Endothelial cell of umbilical vein (primary cell): ENCODE measurements around the gene TRPM1. TPM values are rescaled to one million over a fixed set of nuclear protein-coding genes. Genes with fewer than 3 reads are reported as not detected.

Experiments used
- BruUV-seq: library from RNA; stranded (reverse); fragments of 400-500 nt; replicated peaks from 2 replicates; lab custom pipeline; 2021; lab: Mats Ljungman, UMichigan
- CTCF ChIA-PET: fragments of 300-600, 350-600 bp; sonication (Branson Sonifier 250); formaldehyde crosslinking; loops from one replicate; lab custom pipeline; 2021; ENCODE audit warnings: antibody characterized with exemption, inconsistent platforms; lab: Charles Lee
- POLR2A ChIA-PET: fragments of 300-600, 350-600 bp; sonication (Branson Sonifier 250); formaldehyde crosslinking; loops from one replicate; lab custom pipeline; 2021; ENCODE audit warnings: antibody characterized with exemption, inconsistent platforms; lab: Charles Lee
- DNase-seq: peaks from one replicate; pipeline ENCODE4 v3.0.0-alpha.2; 2011; ENCODE audit warnings: low read depth, low spot score
- FAIRE-seq: peaks from 2 replicates; lab custom pipeline; 2011; peaks lifted over from hg19 to GRCh38; lab: Jason Lieb, UNC
- H2AFZ ChIP-seq: 2 replicates; pipeline ENCODE4 v1.6.0; 2012; ENCODE audit warnings: low read depth, low read length, control low read depth, inconsistent platforms
- H3K27ac ChIP-seq: 2 replicates; pipeline ENCODE4 v1.5.1; 2011; ENCODE audit warnings: low read depth, mild to moderate bottlenecking, control low read depth, low read length, moderate library complexity; ENCODE audit not compliant: insufficient read depth
- H3K27me3 ChIP-seq, 2 experiments: 2 replicates each; pipeline versions ENCODE4 v1.6.0 to v1.6.1; 2011; ENCODE audit warnings: low read length in 2 of 2, mixed read lengths in 1 of 2; ENCODE audit not compliant: control insufficient read depth in 2 of 2, insufficient read depth in 2 of 2
- H3K36me3 ChIP-seq, 2 experiments: 2 replicates in 1 of 2; 3 replicates in 1 of 2; pipeline ENCODE4 v1.5.1; 2011; ENCODE audit warnings: low read length in 2 of 2, mild to moderate bottlenecking in 1 of 2, moderate library complexity in 1 of 2; ENCODE audit not compliant: control insufficient read depth in 2 of 2, insufficient read depth in 2 of 2; ENCODE audit errors: extremely low read depth in 1 of 2
- H3K4me1 ChIP-seq: 3 replicates; pipeline ENCODE4 v1.5.1; 2011; ENCODE audit warnings: mild to moderate bottlenecking, low read length; ENCODE audit not compliant: control insufficient read depth, insufficient read depth; ENCODE audit errors: extremely low read depth
- H3K4me2 ChIP-seq: 2 replicates; pipeline ENCODE4 v1.6.1; 2011; ENCODE audit warnings: low read length, control low read depth, mixed read lengths; ENCODE audit not compliant: insufficient read depth
- H3K4me3 ChIP-seq, 3 experiments: fragments of 200-600 bp in 1 of 3; sonication (generic), shearing (Covaris generic) in 1 of 3; replicated peaks in 1 of 3; 2 replicates each; pipeline ENCODE4 v1.5.1; 2011 to 2016; ENCODE audit warnings: control low read depth in 3 of 3, low read length in 3 of 3, mild to moderate bottlenecking in 2 of 3, inconsistent platforms in 1 of 3, low read depth in 1 of 3, moderate library complexity in 1 of 3; ENCODE audit not compliant: insufficient read depth in 1 of 3
- H3K79me2 ChIP-seq: 2 replicates; pipeline ENCODE4 v1.6.0; 2012; ENCODE audit warnings: low read length, inconsistent platforms; ENCODE audit not compliant: control insufficient read depth, insufficient read depth
- H3K9ac ChIP-seq: replicated peaks from 2 replicates; pipeline ENCODE3; 2011; ENCODE audit warnings: low read length, control low read depth; ENCODE audit not compliant: insufficient read depth; ENCODE audit errors: extremely low read depth
- H3K9me1 ChIP-seq: replicated peaks from 3 replicates; pipeline ENCODE4 v1.6.0; 2011; ENCODE audit warnings: mild to moderate bottlenecking, low read length; ENCODE audit not compliant: control insufficient read depth, insufficient read depth; ENCODE audit errors: extremely low read depth
- H3K9me3 ChIP-seq: replicated peaks from 2 replicates; pipeline ENCODE4 v1.5.1; 2012; ENCODE audit warnings: low read length, inconsistent platforms; ENCODE audit not compliant: control insufficient read depth, insufficient read depth
- H4K20me1 ChIP-seq: replicated peaks from 2 replicates; pipeline ENCODE3; 2011; ENCODE audit warnings: mild to moderate bottlenecking, low read length; ENCODE audit not compliant: control insufficient read depth, insufficient read depth; ENCODE audit errors: extremely low read depth
- EZH2 ChIP-seq: IDR thresholded peaks from 2 replicates; pipeline ENCODE4 v1.6.1; 2012; ENCODE audit warnings: borderline replicate concordance, low read depth, mild to moderate bottlenecking, moderate library complexity, low read length, inconsistent platforms; ENCODE audit not compliant: severe bottlenecking
- FOS ChIP-seq: IDR thresholded peaks from 2 replicates; pipeline ENCODE4 v1.6.1; 2011; ENCODE audit warnings: mild to moderate bottlenecking, low read length, moderate library complexity, borderline replicate concordance; ENCODE audit not compliant: insufficient read depth
- GATA2 ChIP-seq: IDR thresholded peaks from 2 replicates; pipeline ENCODE4 v1.7.0; 2011; ENCODE audit warnings: low read depth, mild to moderate bottlenecking, moderate library complexity, mixed read lengths, low read length; ENCODE audit not compliant: insufficient read length, insufficient read depth
- JUN ChIP-seq: IDR thresholded peaks from 2 replicates; pipeline ENCODE4 v1.6.1; 2011; ENCODE audit warnings: borderline replicate concordance, low read depth; ENCODE audit not compliant: insufficient read length, insufficient read depth
- MYC ChIP-seq: IDR thresholded peaks from one replicate; pipeline ENCODE4 v1.6.1; 2011; ENCODE audit warnings: mild to moderate bottlenecking, low read depth, low read length
- POLR2A ChIP-seq: IDR thresholded peaks from 2 replicates; pipeline ENCODE4 v1.6.1; 2012; ENCODE audit warnings: low read depth, mild to moderate bottlenecking, control low read depth, low read length
- POLR2AphosphoS5 ChIP-seq: IDR thresholded peaks from 2 replicates; pipeline ENCODE4 v1.6.1; 2012; ENCODE audit warnings: low read depth, mild to moderate bottlenecking, control low read depth, low read length, moderate library complexity; ENCODE audit not compliant: insufficient read depth
- dilution Hi-C: fragments of 300-500 bp; cut with MboI; formaldehyde crosslinking; loops from one replicate; pipeline ENCODE4 v1.15.0; 2019; ENCODE audit warnings: low sequenced_read_pairs; ENCODE audit not compliant: extremely low pct_ligation_motif_present
- intact Hi-C: fragments of 100-400 bp; cut with micrococcal nuclease; formaldehyde crosslinking; loops from one replicate; pipeline ENCODE4 v1.10.0; 2022
- polyA plus RNA-seq, 4 experiments: library from polyadenylated mRNA; depleted of rRNA in 3 of 4; stranded (reverse) in 3 of 4; unstranded in 1 of 4; fragments of >200 nt; gene quantifications; 2 replicates each; pipeline versions ENCODE4 v1.2.1 to v1.2.3, GENCODE V29; 2011 to 2012; ENCODE audit warnings: missing spikeins in 1 of 4
- total RNA-seq: library from RNA; stranded (reverse); gene quantifications from 2 replicates; pipeline ENCODE4 v1.2.3, GENCODE V29; 2021
- TF ChIP-seq, protein P1 (sequence below), 2 donors: IDR thresholded peaks; 1 replicate in 1 of 2; 2 replicates in 1 of 2; pipeline ENCODE4 v1.5.1; 2011; ENCODE audit warnings: low read length in 2 of 2, mild to moderate bottlenecking in 2 of 2, moderate library complexity in 2 of 2, control low read depth in 1 of 2, inconsistent platforms in 1 of 2, low read depth in 1 of 2; ENCODE audit not compliant: insufficient read depth in 1 of 2; ENCODE audit errors: extremely low read depth in 1 of 2
- TF ChIP-seq, protein P2 (sequence below): IDR thresholded peaks from 2 replicates; pipeline ENCODE4 v1.6.1; 2011; ENCODE audit not compliant: insufficient read depth, insufficient read length

The TRPM1 gene
- total and polyA plus RNA-seq, 2 donors (not counting 3 experiments of a cell fraction or from before 2014, with no cell fraction given) = 0.19 TPM; not detected in 1

DNA sequence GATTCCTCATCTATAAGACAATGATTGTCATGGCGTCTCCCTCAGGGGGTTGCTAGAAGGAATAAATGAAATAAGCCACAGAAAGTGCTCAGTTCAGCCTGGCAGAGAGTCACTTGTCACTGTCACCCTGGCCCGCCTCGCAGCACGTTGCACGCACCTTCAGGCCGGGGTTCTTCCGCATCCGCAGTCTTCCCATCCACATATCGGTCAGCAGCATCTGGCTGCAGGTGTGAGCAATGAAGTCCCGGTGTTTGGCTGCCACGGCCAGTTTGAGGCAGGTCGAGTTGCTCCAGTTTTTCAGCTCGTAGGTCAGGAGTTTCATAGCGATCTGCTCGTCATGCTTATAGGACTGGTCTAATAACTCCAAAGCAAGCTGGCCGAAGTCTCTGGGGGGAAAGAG lies 61.6 kb downstream of the TRPM1 start:
- CTCF ChIA-PET = interaction anchor here (0.6 to 1.4 kb wide), 2 partner anchors 45 to 1581 kb away, joined by 3 to 6 read pairs; no protein-coding TSS in a partner anchor
- TF ChIP-seq MYC = no peak
- no peak for TF ChIP-seq GATA2
- TF ChIP-seq FOS = no peak
- TF ChIP-seq, protein P1, sequence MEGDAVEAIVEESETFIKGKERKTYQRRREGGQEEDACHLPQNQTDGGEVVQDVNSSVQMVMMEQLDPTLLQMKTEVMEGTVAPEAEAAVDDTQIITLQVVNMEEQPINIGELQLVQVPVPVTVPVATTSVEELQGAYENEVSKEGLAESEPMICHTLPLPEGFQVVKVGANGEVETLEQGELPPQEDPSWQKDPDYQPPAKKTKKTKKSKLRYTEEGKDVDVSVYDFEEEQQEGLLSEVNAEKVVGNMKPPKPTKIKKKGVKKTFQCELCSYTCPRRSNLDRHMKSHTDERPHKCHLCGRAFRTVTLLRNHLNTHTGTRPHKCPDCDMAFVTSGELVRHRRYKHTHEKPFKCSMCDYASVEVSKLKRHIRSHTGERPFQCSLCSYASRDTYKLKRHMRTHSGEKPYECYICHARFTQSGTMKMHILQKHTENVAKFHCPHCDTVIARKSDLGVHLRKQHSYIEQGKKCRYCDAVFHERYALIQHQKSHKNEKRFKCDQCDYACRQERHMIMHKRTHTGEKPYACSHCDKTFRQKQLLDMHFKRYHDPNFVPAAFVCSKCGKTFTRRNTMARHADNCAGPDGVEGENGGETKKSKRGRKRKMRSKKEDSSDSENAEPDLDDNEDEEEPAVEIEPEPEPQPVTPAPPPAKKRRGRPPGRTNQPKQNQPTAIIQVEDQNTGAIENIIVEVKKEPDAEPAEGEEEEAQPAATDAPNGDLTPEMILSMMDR (IDR thresholded peaks at IDR 0.05; ENCODE audit: extremely low read depth in 1 of 2, insufficient read depth in 1 of 2, low read depth in 1 of 2, low read length in 2 of 2) = no peak
- TF ChIP-seq EZH2 = no peak
- TF ChIP-seq JUN = no peak
- no peak for TF ChIP-seq POLR2A
- TF ChIP-seq, protein P2, sequence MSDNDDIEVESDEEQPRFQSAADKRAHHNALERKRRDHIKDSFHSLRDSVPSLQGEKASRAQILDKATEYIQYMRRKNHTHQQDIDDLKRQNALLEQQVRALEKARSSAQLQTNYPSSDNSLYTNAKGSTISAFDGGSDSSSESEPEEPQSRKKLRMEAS = no peak
- TF ChIP-seq POLR2AphosphoS5 = no peak
- Histone ChIP-seq H3K9ac (no peak overlapping the region), H2AFZ (no peak overlapping the region), H3K9me1 (no peaks in the 10 kb centered on the region), H3K79me2 (no peaks in the 10 kb centered on the region), H4K20me1 (no peaks in the 10 kb centered on the region), H3K27me3 (no peaks in the 10 kb centered on the region), H3K36me3 (no peaks in the 10 kb centered on the region), H3K27ac (no peak overlapping the region), H3K4me2 (no peak overlapping the region), H3K4me3 (no peak overlapping the region), H3K4me1 (no peaks in the 10 kb centered on the region), H3K9me3 (no peaks in the 10 kb centered on the region)
- DNase-seq (no peak), FAIRE-seq (no peak)
- dilution Hi-C loops (no loop called here), intact Hi-C loops (no loop called here)
- BruUV-seq = no TSS peak
- POLR2A ChIA-PET = no interaction called here
